HL-60/S4 treated with retinoic acid at 250 ng/mL for 4 days and 3 days (cell line): ENCODE results near the gene LIPA.
"Not testable (repeated sequence)": the region's sequence is repeated elsewhere in the genome, so short reads cannot be mapped to it uniquely, and the experiment has no call there.

Experiments used
- in situ Hi-C: fragments of 300-500 bp; cut with MboI; formaldehyde crosslinking; loops from 2 replicates; pipeline ENCODE4 v1.7.0; 2022; ENCODE audit warnings: low sequenced_read_pairs

The LIPA gene

GRCh38 chr10:89171996-89172395, 79.6 kb downstream of the LIPA start:
- in situ Hi-C loops, result no loop called here

DNA sequence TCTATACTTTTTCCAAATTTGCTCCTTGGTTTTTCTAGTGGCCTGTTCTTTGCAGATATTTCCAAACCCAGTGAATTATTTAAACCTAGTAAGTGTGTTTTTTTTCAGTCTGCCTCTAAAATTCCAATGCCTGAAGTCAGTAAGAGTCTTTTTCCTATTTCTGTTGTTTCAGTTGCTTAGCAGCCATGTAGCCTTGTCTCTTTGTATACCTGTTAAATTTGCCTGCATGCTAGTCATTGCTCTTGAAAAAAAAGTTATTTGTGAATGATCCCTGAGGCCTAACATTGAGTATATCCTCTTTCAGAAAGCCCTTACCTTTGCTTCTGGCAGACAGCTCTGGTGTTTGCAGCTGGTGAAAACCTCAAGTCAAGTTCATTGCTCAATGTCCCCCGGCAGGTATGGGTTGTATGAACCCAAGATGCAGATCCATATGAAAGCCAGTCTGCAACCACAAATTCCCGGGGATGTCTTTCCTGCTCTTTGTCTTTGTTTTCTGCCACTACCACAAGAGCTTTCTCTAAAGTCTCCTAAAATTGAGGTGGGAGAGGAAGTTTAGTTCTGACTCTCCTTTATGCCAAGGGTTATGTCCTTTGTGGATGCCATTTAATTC, 80.2 kb downstream of the LIPA start:
- in situ Hi-C loops, result no loop called here

GRCh38 chr10:89168354-89168900, 83.1 kb downstream of the LIPA start:
- in situ Hi-C loops, result not testable (repeated sequence)

- in situ Hi-C loops, result no loop called here
Observed at GRCh38 chr10:89167915-89168314, 83.7 kb downstream of the LIPA start.

DNA sequence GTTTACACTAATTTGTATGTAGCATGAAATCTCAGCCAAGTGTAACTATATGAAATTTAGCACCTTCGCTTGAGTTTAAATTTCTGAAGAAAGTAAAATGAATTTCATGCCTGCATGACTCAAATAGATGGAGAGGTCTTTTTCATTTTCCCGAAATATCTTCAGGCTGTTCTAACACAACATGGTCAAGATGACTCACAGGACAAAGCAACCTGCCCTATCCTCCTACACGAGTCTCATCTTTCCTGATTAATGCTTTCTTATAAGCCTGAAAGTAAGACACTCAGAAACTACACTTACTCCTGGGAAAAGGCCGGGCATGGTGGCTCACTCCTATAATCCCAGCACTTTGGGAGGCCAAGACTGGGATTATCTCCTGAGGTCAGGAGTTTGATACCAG, 85.7 kb downstream of the LIPA start:
- in situ Hi-C loops, result no loop called here

DNA sequence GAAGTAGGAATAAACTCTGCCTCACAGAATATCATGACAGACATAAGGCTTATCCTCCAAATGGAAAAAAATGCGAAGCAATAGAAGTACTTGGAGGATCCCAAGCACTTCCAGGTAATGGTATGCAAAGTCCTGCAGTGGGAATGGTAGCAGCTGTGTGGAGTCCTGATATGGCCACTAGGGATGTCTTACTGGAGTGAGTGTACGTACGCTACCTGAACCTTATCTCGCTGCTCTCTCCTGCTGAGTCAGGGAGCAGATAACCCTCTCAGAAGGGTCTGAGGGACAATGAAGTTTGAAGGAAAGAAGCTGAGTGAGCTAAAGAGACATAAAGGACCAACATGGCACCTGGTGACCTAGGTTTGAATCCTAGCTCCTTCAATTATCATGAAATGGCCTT, 86.7 kb downstream of the LIPA start:
- in situ Hi-C loops, result no loop called here

DNA sequence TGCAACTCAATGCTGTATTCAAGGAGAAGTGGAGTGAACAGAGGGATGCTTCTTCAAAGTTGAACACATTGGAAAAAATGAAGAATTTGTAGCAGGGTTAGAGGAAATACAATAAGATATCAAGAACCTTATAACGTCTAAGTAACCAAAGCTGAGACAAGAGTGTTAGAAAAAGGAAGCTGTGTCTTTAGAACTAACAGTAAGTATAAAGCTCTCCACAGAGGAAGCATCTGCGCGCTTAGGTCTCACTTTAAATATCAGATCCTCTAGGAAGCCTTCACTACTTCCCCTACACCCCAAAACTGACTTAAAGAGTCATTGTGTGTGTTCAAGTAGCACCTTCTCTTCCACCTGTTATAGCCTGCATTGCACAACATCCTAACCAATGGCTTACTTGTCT, 87.5 kb downstream of the LIPA start:
- in situ Hi-C loops, result no loop called here
